HEK293T (cell line): Measurements from ENCODE around the gene MUC5B.

Experiments
- ARNT ChIP-seq: fragments of 450-650 bp; IDR thresholded peaks from 2 replicates; pipeline ENCODE4 v1.6.1; 2017; ENCODE audit warnings: mild to moderate bottlenecking
- BHLHE40 ChIP-seq: fragments of 450-650 bp; IDR thresholded peaks from 2 replicates; pipeline ENCODE4 v1.6.1; 2016; ENCODE audit warnings: mild to moderate bottlenecking, moderate library complexity, borderline replicate concordance
- CTBP1 ChIP-seq: fragments of 450-650 bp; IDR thresholded peaks from 2 replicates; pipeline ENCODE4 v1.6.1; 2016; ENCODE audit warnings: borderline replicate concordance
- ELF4 ChIP-seq: fragments of 450-650 bp; IDR thresholded peaks from 2 replicates; pipeline ENCODE4 v1.6.1; 2017; ENCODE audit warnings: antibody characterized with exemption
- FOXK2 ChIP-seq: fragments of 450-650 bp; IDR thresholded peaks from 2 replicates; pipeline ENCODE4 v1.6.1; 2016; ENCODE audit warnings: mild to moderate bottlenecking
- FOXM1 ChIP-seq: fragments of 450-650 bp; IDR thresholded peaks from 2 replicates; pipeline ENCODE4 v1.6.1; 2017; ENCODE audit warnings: mild to moderate bottlenecking, borderline replicate concordance
- NFRKB ChIP-seq: fragments of 450-650 bp; IDR thresholded peaks from 2 replicates; pipeline ENCODE4 v1.6.1; 2016; ENCODE audit warnings: mild to moderate bottlenecking, moderate library complexity
- PKNOX1 ChIP-seq: fragments of 450-650 bp; IDR thresholded peaks from 2 replicates; pipeline ENCODE4 v1.6.1; 2016
- SP1 ChIP-seq: fragments of 450-650 bp; IDR thresholded peaks from 2 replicates; pipeline ENCODE4 v1.6.1; 2017
- SUZ12 ChIP-seq: fragments of 450-650 bp; IDR thresholded peaks from 2 replicates; pipeline ENCODE4 v1.6.1; 2016; ENCODE audit warnings: mild to moderate bottlenecking
- TARDBP ChIP-seq: fragments of 450-650 bp; IDR thresholded peaks from 2 replicates; pipeline ENCODE4 v1.6.1; 2016
- ZNF384 ChIP-seq: fragments of 450-650 bp; IDR thresholded peaks from 2 replicates; pipeline ENCODE4 v1.6.1; 2016

GRCh38 chr11:1207401-1208143, 15.3 kb upstream of the MUC5B start:
- TF ChIP-seq TARDBP (no peak), SUZ12 (no peak), FOXK2 (no peak), CTBP1 (no peak), PKNOX1 (no peak), NFRKB (no peak), SP1 (no peak), BHLHE40 (no peak), ARNT (no peak), ZNF384 (no peak), FOXM1 (no peak), ELF4 (no peak)
